ENCODE data around the gene FGFBP3. TPM values are rescaled to one million over a fixed set of nuclear protein-coding genes. Genes with fewer than 3 reads are reported as not detected.
A peak's percentile ranks its signal among the peaks of the same experiment; 100 is the strongest.

FGFBP3 gene
- total and polyA plus RNA-seq, 2 experiments from 2014 or later: 65.7 to 73.9 TPM

- H3K27ac Mint-ChIP-seq: no peak overlapping the region
- no peak for ATAC-seq
- Histone ChIP-seq H3K36me3 (ENCODE audit: insufficient read depth) (peaks cover 14% of the 10 kb centered on the region; the same call in 1 of the 2 replicates), H2AFZ (no peak overlapping the region), H3K27ac (ENCODE audit: low read depth) (no peak overlapping the region), H3K4me3 (no peak overlapping the region), H3K27me3 (ENCODE audit: insufficient read depth) (no peaks in the 10 kb centered on the region), H3K9me2 (ENCODE audit: insufficient read depth) (no peaks in the 10 kb centered on the region), H4K20me1 (replicated peaks; ENCODE audit: insufficient read depth) (peaks cover 12% of the 10 kb centered on the region), H3F3A (replicated peaks; ENCODE audit: low read depth) (no peaks in the 10 kb centered on the region), H3K4me2 (no peak overlapping the region), H3K4me1 (ENCODE audit: insufficient read depth) (no peaks in the 10 kb centered on the region), H3K79me2 (replicated peaks; ENCODE audit: insufficient read depth) (peaks cover 64% of the 10 kb centered on the region)
- H3K4me1 Mint-ChIP-seq: no peaks in the 10 kb centered on the region
- H3K36me3 Mint-ChIP-seq (ENCODE audit: low read depth): peaks cover 37% of the 10 kb centered on the region
- DNase-seq (ENCODE audit: low spot score): no peak
- no peaks in the 10 kb centered on the region for H3K27me3 Mint-ChIP-seq (ENCODE audit: insufficient read depth, low read depth, poor library complexity)
- H3K9me3 Mint-ChIP-seq: no peaks in the 10 kb centered on the region
- no peak overlapping the region for H3K4me3 Mint-ChIP-seq
- no peak for TF ChIP-seq ZNF114 (CRISPR knock-in tag; IDR thresholded peaks at IDR 0.05)
- TF ChIP-seq ETS1 (IDR thresholded peaks at IDR 0.05): no peak
- TF ChIP-seq CTCF (conservative IDR thresholded peaks at IDR 0.05; ENCODE audit: low read depth in 2 of 2): no peak
- no peak for TF ChIP-seq REST (IDR thresholded peaks at IDR 0.05; ENCODE audit: unreplicated experiment)
- TF ChIP-seq CREB1 (CRISPR knock-in tag; IDR thresholded peaks at IDR 0.05; ENCODE audit: low read depth): no peak
- no peak for TF ChIP-seq JUNB (IDR thresholded peaks at IDR 0.05; ENCODE audit: unreplicated experiment)
- TF ChIP-seq EZH2phosphoT487 (IDR thresholded peaks at IDR 0.05; ENCODE audit: unreplicated experiment): no peak
Measured at GRCh38 chr10:91939653-91940052, 30.4 kb upstream of the FGFBP3 start.

GRCh38 chr10:91935886-91936285, 26.6 kb upstream of the FGFBP3 start:
- no peaks in the 10 kb centered on the region; the same call in 2 of the 3 replicates for H3K4me1 Mint-ChIP-seq
- Histone ChIP-seq H3K36me3 (ENCODE audit: insufficient read depth) (peaks cover 14% of the 10 kb centered on the region; the same call in 1 of the 2 replicates), H3F3A (replicated peaks; ENCODE audit: low read depth) (no peaks in the 10 kb centered on the region), H3K79me2 (replicated peaks; ENCODE audit: insufficient read depth) (peaks cover 90% of the 10 kb centered on the region), H2AFZ (no peak overlapping the region), H3K4me1 (ENCODE audit: insufficient read depth) (no peaks in the 10 kb centered on the region), H3K4me2 (no peak overlapping the region), H3K4me3 (no peak overlapping the region), H3K9me2 (ENCODE audit: insufficient read depth) (no peaks in the 10 kb centered on the region), H3K27me3 (ENCODE audit: insufficient read depth) (no peaks in the 10 kb centered on the region), H4K20me1 (replicated peaks; ENCODE audit: insufficient read depth) (peaks cover 35% of the 10 kb centered on the region), H3K27ac (ENCODE audit: low read depth) (0 out of 2 replicates have a peak overlapping the region, but pooled peaks have one; percentile 20)
- DNase-seq (ENCODE audit: low spot score) (no peak), ATAC-seq (no peak)
- peaks cover 23% of the 10 kb centered on the region for H3K36me3 Mint-ChIP-seq (ENCODE audit: low read depth)
- H3K27ac Mint-ChIP-seq: no peak overlapping the region
- no peak overlapping the region for H3K4me3 Mint-ChIP-seq
- no peaks in the 10 kb centered on the region for H3K27me3 Mint-ChIP-seq (ENCODE audit: insufficient read depth, low read depth, poor library complexity)
- H3K9me3 Mint-ChIP-seq: no peaks in the 10 kb centered on the region
- TF ChIP-seq NANOG (IDR thresholded peaks at IDR 0.05; ENCODE audit: borderline replicate concordance) (no peak), ETS1 (IDR thresholded peaks at IDR 0.05) (no peak), CREB1 (CRISPR knock-in tag; IDR thresholded peaks at IDR 0.05; ENCODE audit: low read depth) (no peak), ZNF114 (CRISPR knock-in tag; IDR thresholded peaks at IDR 0.05) (no peak), STAT1 (IDR thresholded peaks at IDR 0.05; ENCODE audit: unreplicated experiment) (no peak)

All from GM23338 (cell line).